Measurements from ENCODE around the gene PADI1.

The PADI1 gene

DNA sequence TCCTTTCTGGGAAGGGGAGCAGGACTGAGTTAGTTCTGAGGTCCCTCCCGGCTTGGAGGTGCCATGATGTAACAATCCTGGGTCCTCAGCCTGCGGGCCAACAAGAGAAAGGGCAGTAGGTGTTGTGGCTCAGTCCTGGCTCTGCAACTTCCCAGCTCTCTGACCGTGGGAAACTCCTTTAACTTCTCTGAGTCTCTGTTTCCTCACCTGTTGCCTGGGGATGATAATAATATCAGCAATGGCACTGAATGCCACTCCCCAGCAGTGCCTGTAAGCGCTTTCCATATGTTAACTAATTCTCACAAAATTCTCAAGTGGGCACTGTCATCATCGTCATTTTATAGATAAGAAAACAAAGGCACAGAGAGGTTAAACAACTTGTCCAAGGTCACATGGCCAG lies 46.3 kb downstream of the PADI1 start:
- H3K4me1 ChIP-seq (ENCODE audit: insufficient read depth, low read length): no peaks in the 10 kb centered on the region
- no peaks in the 10 kb centered on the region for H3K36me3 ChIP-seq (ENCODE audit: insufficient read depth, low read length)
- no peak overlapping the region for H3K4me3 ChIP-seq (ENCODE audit: low read length)
- H2AFZ ChIP-seq (ENCODE audit: low read depth, low read length): no peak overlapping the region
- peaks cover 16% of the 10 kb centered on the region for H3K27me3 ChIP-seq (ENCODE audit: insufficient read depth, low read length)
- no peaks in the 10 kb centered on the region for H3K9me3 ChIP-seq (ENCODE audit: low read length)

DNA sequence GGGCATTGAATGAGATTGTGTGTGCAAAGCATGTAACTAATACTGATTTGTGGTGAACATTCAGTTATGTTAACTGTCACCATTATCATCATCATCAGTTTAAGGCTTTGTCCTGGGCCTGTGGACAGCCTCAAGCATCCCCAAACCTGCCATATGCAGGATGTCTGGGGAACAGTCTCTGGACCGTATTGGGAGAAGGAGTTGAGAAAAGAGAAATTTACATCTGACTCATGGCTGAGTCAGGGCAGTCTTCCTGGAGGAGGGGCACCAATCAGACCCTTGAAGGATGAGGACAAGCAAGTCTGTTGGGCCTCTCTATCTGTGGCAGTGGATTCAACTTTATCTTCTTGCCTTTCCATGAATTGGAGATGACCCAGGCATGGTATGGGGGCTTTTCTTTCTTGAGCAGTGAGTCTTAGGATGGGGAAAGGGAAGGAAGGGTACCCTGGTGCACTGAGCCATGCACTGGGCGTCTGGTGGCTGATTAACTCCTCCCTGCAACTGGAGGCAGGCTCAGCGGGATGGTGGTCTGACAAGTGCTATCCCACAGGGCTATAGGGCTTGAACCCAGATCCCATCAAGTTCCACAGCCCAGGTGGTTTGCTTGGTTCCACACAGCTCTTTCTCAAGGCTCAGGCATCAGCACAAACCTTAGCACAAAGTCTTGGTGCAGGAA lies 46.9 kb downstream of the PADI1 start:
- Histone ChIP-seq H3K4me3 (ENCODE audit: low read length) (no peak overlapping the region), H3K36me3 (ENCODE audit: insufficient read depth, low read length) (no peaks in the 10 kb centered on the region), H2AFZ (ENCODE audit: low read depth, low read length) (no peak overlapping the region), H3K4me1 (ENCODE audit: insufficient read depth, low read length) (no peaks in the 10 kb centered on the region), H3K9me3 (ENCODE audit: low read length) (no peaks in the 10 kb centered on the region), H3K27me3 (ENCODE audit: insufficient read depth, low read length) (peaks cover 16% of the 10 kb centered on the region)

DNA sequence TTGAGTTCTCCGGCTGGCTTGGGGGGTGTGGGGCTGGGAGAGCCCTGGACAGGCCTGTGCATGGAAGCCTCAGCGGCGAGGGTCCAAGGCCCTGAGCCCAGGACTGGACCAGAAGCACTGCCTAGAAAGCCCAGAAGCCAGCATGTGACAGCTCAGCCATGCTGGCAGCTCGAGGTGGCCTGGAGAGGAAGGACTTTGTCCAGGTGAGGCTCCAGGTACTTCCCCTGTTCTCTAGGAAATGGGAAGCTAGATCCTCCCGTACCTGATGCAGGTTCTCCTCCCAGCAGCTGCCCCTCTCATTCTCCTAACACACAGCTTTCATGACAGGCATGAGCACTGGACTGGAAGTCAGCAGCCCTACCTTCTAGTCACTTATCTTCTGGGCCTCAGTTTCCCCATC lies 50.4 kb downstream of the PADI1 start:
- Histone ChIP-seq H3K4me3 (ENCODE audit: low read length) (no peak overlapping the region), H3K27me3 (ENCODE audit: insufficient read depth, low read length) (peaks cover 5% of the 10 kb centered on the region), H2AFZ (ENCODE audit: low read depth, low read length) (no peak overlapping the region), H3K4me1 (ENCODE audit: insufficient read depth, low read length) (no peaks in the 10 kb centered on the region), H3K9me3 (ENCODE audit: low read length) (no peaks in the 10 kb centered on the region), H3K36me3 (ENCODE audit: insufficient read depth, low read length) (no peaks in the 10 kb centered on the region)

DNA sequence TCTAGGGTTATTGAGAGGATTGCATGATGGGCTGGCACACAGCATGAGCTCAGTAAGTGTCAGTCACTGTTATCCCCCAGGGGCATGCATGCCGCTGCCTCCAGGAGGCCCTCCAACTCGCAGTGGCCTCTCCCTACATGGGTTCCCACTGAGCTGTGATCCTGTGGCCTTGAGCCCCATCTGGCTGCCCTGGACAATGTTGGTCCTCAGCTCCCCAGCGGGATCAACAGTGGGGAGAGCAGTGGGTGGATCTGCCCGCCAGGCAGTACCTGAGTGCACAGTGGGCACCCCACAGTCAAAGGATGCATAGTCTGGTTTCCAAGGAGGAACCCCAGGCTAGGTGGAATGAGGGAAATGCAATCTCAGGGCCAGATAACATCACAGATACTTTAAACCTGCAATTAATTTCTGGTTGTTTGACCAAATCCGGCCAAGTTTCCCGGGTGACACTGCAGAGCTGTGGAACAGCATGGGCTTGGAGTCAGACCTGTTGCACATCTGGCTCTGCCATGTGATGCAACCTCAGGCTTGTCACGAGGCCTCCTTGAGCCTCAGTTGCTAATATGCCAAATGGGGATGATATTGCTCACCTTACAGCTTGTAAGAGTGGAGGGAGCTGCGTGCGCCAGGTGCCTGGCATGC lies 53.3 kb downstream of the PADI1 start:
- Histone ChIP-seq H3K9me3 (ENCODE audit: low read length) (no peaks in the 10 kb centered on the region), H3K36me3 (ENCODE audit: insufficient read depth, low read length) (no peaks in the 10 kb centered on the region), H3K27me3 (ENCODE audit: insufficient read depth, low read length) (no peaks in the 10 kb centered on the region), H2AFZ (ENCODE audit: low read depth, low read length) (no peak overlapping the region), H3K4me3 (ENCODE audit: low read length) (no peak overlapping the region), H3K4me1 (ENCODE audit: insufficient read depth, low read length) (no peaks in the 10 kb centered on the region)

DNA sequence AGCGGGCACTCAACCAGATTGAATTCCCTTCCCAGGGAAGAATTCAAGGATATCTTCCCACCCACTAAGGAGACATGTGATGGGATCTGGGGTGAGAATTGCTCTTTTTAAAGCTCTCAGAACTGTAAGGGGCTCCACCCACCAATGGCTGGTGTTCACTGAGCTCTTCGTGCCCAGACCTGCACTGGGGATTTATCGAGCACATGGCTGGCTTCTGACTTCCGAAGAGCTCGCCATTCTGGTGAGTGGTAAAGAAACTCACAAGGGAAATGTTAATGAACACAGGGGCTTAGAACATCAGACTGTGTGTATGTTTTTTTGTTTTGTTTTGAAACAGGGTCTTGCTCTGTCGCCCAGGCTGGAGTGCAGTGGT lies 53.8 kb downstream of the PADI1 start:
- no peaks in the 10 kb centered on the region for H3K4me1 ChIP-seq (ENCODE audit: insufficient read depth, low read length)
- H3K36me3 ChIP-seq (ENCODE audit: insufficient read depth, low read length): no peaks in the 10 kb centered on the region
- H3K4me3 ChIP-seq (ENCODE audit: low read length): no peak overlapping the region
- H2AFZ ChIP-seq (ENCODE audit: low read depth, low read length): no peak overlapping the region
- no peaks in the 10 kb centered on the region for H3K27me3 ChIP-seq (ENCODE audit: insufficient read depth, low read length)
- H3K9me3 ChIP-seq (ENCODE audit: low read length): no peaks in the 10 kb centered on the region

DNA sequence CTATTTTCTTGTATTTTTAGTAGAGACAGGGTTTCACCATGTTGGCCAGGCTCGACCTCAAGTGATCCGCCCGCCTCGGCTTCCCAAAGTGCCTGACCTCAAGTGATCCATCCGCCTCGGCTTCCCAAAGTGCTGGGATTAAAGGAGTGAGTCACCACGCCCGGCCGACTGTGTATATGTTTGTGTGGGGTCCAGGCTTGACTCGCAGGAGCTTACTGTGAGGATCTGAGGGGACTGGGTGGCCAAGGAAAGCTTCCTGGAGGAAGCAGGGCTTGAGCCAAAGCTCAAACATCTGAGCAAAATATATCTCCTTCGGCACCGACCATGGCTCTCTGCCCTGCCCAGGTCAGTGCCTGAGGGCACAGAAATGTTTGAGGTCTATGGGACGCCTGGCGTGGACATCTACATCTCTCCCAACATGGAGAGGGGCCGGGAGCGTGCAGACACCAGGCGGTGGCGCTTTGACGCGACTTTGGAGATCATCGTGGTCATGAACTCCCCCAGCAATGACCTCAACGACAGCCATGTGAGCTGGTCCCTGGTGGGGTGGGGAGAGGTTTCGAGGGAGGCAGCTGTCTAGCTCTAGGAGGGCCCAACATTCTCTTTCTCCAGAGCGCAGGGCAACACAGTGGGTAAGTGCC lies 54.4 kb downstream of the PADI1 start:
- no peak overlapping the region for H2AFZ ChIP-seq (ENCODE audit: low read depth, low read length)
- H3K36me3 ChIP-seq (ENCODE audit: insufficient read depth, low read length): no peaks in the 10 kb centered on the region
- no peaks in the 10 kb centered on the region for H3K9me3 ChIP-seq (ENCODE audit: low read length)
- H3K4me3 ChIP-seq (ENCODE audit: low read length): no peak overlapping the region
- no peaks in the 10 kb centered on the region for H3K27me3 ChIP-seq (ENCODE audit: insufficient read depth, low read length)
- no peaks in the 10 kb centered on the region for H3K4me1 ChIP-seq (ENCODE audit: insufficient read depth, low read length)

DNA sequence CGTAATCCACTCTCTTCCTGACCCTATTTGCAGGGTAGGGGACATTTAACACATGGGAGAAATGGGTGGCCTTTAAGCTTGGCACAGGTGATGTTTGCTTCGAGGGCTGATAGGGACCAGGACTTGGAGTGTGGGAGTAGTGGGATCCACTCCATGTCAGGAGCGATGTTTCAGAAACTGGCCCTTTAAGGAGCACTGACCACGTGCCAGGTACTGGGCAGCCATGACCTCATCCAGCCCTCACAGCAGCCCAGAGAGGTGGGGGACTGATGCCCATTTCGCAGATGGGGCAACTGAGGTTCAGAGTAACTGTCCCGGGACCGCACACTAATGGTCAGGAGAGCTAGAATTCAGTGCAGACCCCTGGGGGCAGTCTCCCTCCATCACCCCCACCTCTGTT lies 55.3 kb downstream of the PADI1 start:
- Histone ChIP-seq H3K4me1 (ENCODE audit: insufficient read depth, low read length) (no peaks in the 10 kb centered on the region), H3K36me3 (ENCODE audit: insufficient read depth, low read length) (no peaks in the 10 kb centered on the region), H2AFZ (ENCODE audit: low read depth, low read length) (no peak overlapping the region), H3K27me3 (ENCODE audit: insufficient read depth, low read length) (no peaks in the 10 kb centered on the region), H3K9me3 (ENCODE audit: low read length) (no peaks in the 10 kb centered on the region), H3K4me3 (ENCODE audit: low read length) (no peak overlapping the region)

DNA sequence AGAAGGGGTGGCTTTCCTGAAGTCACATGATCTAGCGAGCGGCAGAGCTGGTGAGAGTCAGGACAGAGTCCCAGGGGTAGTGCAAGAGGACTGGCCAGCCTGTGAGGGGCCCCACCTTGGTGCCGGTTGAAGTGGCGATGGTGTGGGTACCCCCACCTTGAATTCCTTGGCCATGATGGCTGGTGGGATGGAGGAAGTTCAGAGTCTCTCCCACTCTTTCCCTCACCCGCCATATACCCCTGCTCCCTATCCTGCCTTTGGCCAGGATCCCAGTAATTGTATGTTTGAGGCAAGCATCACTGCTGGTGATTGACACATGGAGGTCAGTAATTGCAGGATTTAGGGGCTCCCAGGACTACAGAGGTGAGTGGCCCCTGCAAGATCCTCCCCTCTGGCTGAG lies 55.8 kb downstream of the PADI1 start:
- Histone ChIP-seq H3K9me3 (ENCODE audit: low read length) (no peaks in the 10 kb centered on the region), H3K4me1 (ENCODE audit: insufficient read depth, low read length) (no peaks in the 10 kb centered on the region), H2AFZ (ENCODE audit: low read depth, low read length) (no peak overlapping the region), H3K27me3 (ENCODE audit: insufficient read depth, low read length) (no peaks in the 10 kb centered on the region), H3K36me3 (ENCODE audit: insufficient read depth, low read length) (no peaks in the 10 kb centered on the region), H3K4me3 (ENCODE audit: low read length) (no peak overlapping the region)

DNA sequence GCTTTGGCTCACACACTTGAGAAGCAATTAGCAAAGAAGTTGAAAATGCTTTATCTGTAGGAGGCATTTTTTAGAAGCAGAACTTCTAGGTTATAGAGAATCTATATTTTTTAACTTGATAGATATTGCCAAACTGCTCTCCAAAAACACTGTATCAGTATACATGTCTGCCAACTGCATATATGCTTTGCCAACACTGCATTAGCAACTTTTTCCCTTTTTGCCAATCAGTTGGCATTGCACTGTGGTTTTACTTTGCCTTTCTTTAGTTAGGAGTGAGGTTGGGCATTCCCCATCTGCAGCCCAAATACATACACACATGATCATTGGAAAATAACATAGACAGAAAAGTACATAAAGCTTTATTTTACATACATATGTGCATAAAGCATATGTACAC lies 59.0 kb downstream of the PADI1 start:
- Histone ChIP-seq H3K9me3 (ENCODE audit: low read length) (no peaks in the 10 kb centered on the region), H3K4me1 (ENCODE audit: insufficient read depth, low read length) (no peaks in the 10 kb centered on the region), H3K27me3 (ENCODE audit: insufficient read depth, low read length) (no peaks in the 10 kb centered on the region), H3K4me3 (ENCODE audit: low read length) (no peak overlapping the region), H2AFZ (ENCODE audit: low read depth, low read length) (no peak overlapping the region), H3K36me3 (ENCODE audit: insufficient read depth, low read length) (no peaks in the 10 kb centered on the region)

DNA sequence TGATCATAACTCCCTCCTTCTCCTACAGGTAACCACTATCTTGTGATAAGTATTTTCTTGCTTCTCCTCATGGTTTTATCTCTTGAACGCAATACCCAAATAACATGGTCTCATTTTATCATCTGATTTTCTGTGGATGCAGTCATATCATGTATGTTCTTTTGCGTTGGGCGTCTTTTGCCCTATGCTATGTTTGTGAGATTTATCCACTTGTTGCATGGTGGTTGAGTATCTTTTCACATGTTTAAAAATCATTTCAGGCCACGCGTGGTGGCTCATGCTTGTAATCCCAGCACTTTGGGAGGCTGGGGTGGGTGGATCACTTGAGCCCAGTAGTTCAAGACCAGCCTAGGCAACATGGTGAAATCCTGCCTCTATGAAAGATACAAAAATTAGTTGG lies 59.5 kb downstream of the PADI1 start:
- Histone ChIP-seq H3K4me3 (ENCODE audit: low read length) (no peak overlapping the region), H3K9me3 (ENCODE audit: low read length) (no peaks in the 10 kb centered on the region), H3K27me3 (ENCODE audit: insufficient read depth, low read length) (no peaks in the 10 kb centered on the region), H3K36me3 (ENCODE audit: insufficient read depth, low read length) (no peaks in the 10 kb centered on the region), H2AFZ (ENCODE audit: low read depth, low read length) (no peak overlapping the region), H3K4me1 (ENCODE audit: insufficient read depth, low read length) (no peaks in the 10 kb centered on the region)

DNA sequence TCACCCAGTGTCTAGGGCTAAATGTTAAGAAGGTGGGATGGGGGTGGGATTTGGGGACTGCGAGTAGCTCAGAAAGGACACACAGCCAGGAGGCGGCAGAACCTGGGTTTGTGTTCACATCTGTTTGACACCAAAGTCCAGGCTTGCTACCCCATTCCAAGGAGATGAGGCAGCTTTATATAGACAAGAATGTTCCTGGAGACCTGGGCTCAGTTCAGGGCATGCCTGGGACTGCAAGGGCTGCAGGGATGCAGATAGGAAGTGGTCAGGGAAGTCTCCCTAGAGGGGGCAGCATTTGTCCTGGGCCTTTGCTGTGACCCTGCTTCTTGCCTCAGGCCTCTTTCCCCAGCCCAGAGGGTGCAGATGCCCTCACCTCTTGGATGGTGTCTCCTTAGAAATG lies 60.2 kb downstream of the PADI1 start:
- Histone ChIP-seq H3K4me3 (ENCODE audit: low read length) (no peak overlapping the region), H2AFZ (ENCODE audit: low read depth, low read length) (no peak overlapping the region), H3K4me1 (ENCODE audit: insufficient read depth, low read length) (no peaks in the 10 kb centered on the region), H3K27me3 (ENCODE audit: insufficient read depth, low read length) (no peaks in the 10 kb centered on the region), H3K36me3 (ENCODE audit: insufficient read depth, low read length) (no peaks in the 10 kb centered on the region), H3K9me3 (ENCODE audit: low read length) (no peaks in the 10 kb centered on the region)

DNA sequence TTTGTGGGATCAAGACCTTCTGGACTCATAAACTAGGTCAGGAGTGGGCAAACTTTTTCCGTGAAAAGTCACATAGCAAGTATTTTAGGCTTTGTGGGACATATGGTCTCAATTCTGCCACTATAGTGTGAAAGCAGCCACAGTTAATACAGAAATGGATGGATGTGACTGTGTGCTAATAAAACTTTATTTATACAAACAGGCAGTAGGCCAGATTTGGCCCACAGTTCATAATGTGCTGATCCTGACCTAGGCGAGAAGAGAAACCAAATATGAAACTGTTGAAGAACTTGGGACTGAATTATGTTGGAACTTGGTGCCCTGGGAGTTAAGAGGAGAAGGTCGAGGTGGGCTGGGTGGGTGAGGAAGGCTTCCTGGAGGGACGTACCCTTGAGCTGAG lies 61.0 kb downstream of the PADI1 start:
- H2AFZ ChIP-seq (ENCODE audit: low read depth, low read length): no peak overlapping the region
- H3K27me3 ChIP-seq (ENCODE audit: insufficient read depth, low read length): no peaks in the 10 kb centered on the region
- no peaks in the 10 kb centered on the region for H3K4me1 ChIP-seq (ENCODE audit: insufficient read depth, low read length)
- H3K9me3 ChIP-seq (ENCODE audit: low read length): no peaks in the 10 kb centered on the region
- H3K36me3 ChIP-seq (ENCODE audit: insufficient read depth, low read length): no peaks in the 10 kb centered on the region
- H3K4me3 ChIP-seq (ENCODE audit: low read length): no peak overlapping the region

DNA sequence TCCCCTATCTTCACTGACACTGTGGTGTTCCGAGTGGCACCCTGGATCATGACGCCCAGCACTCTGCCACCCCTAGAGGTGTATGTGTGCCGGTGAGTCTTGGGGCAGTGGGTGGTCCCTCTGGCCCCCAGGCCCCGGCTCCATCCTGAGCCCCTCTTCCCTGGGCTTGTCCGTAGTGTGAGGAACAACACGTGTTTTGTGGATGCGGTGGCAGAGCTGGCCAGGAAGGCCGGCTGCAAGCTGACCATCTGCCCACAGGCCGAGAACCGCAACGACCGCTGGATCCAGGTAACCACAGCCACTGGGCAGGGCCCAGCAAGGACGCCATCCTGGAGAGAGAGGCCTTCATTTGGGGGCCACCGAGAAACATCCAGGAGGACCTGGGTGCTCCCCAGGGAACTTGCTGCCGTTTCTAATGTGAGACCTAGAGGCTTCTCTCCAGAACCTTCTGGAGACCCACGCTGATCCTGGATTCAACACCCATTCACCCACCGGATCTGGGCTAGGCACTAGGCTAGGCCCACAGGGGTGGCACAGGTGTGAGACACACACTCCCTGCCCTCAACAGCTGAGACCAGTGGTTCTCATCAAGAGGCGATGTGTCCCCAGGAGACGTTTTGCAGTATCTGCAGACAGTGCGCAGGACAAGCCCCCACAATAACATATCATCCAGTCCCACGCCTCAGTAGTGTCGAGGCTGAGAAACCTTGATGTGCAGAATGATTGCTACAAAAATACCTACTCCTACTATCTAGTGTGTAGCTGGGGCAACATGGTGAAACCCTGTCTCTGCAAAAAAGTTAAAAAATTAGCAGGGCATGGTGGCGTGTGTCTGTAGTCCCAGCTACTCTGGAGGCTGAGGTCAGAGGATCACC lies 66.2 kb downstream of the PADI1 start:
- H3K4me1 ChIP-seq (ENCODE audit: insufficient read depth, low read length): no peaks in the 10 kb centered on the region
- no peak overlapping the region for H2AFZ ChIP-seq (ENCODE audit: low read depth, low read length)
- H3K4me3 ChIP-seq (ENCODE audit: low read length): no peak overlapping the region
- no peaks in the 10 kb centered on the region for H3K27me3 ChIP-seq (ENCODE audit: insufficient read depth, low read length)
- no peaks in the 10 kb centered on the region for H3K36me3 ChIP-seq (ENCODE audit: insufficient read depth, low read length)
- no peaks in the 10 kb centered on the region for H3K9me3 ChIP-seq (ENCODE audit: low read length)

Measured in neuron (in vitro differentiated cells).